Activated CD4-positive, alpha-beta T cell treated with anti-CD3 and anti-CD28 coated beads, Interleukin-2, amount 50 U/mL, for 4 hours (primary cell): ENCODE results near the gene FBLN1.
A peak's percentile ranks its signal among the peaks of the same experiment; 100 is the strongest.
"Not testable (repeated sequence)": the region's sequence is repeated elsewhere in the genome, so short reads cannot be mapped to it uniquely, and the experiment has no call there.

Experiments
- DNase-seq, 2 experiments: peaks; one replicate each; pipeline ENCODE4 v3.0.0-alpha.2; 2020

FBLN1 gene

DNA sequence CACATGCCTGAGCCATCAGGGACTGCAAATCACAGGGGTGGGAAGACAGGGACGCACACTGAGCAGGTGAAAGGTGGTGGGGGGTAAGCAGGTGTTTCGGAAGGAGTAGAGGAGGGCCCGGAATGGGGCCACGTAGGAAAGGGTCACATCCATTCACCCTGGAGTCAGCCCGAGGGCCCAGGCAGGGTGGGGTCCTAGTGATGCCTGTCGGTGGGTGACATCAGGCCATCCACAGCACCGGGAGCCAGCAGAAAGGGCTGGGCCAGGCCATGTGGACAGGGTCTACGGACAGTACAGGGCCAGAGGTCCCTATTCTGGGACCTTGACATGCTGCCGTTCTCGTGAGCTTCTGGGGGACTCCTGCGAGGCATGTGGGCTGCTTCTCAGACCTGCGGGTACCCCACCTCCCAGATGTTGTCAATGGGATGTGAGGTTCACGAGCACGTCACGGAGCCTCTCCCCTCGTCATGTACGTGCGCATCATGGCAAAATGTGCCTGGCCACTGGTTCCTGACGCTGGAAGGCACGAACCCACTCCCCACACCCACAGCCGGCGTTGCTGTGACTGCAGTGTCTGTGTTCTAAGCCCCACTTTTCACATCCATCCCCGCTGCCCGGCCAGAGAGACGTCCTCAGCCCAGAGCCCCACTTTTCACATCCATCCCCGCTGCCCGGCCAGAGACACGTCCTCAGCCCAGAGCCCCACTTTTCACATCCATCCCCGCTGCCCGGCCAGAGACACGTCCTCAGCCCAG is 84.1 kb downstream of the FBLN1 start:
- DNase-seq: no peak

DNA sequence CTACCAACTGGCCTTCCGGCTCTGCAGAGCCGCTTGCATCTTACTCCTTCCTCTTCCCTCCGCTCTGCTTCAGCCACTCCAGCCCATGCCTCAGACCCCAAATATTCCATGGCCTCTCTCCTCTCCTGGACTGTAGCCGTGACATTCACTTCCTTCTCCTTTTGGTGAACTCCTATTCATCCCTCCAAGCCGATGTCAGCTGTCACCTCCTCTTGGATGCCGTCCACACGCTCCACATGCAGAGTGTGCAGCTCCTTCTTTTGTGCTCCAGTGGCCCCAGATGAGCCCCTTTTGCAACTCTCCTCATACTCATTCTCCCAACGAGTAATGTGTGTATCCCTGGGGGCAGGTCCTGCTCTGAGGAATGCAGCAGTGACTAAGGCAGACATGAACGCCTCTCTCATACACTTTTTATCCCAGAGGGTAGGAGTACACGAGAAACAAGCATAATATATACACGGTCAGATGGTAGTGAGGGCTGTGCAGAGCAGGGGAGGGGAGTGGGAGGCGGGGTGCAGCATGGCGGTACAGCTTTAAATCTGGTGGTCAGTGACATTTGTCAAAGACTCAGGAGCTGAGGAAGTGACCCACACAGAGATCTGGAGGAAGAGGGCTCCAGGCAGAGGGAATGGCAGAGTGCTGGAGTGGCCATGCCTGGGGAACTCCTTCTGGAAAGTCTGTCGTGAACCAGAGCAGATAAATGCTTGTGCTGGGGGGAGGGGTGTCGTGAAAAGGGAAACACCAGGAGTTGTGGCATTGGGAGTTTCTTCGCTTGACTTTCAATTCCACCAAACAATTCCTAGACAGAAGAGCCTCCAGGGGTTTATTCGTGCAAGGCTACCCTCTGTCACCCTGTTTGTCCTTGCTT is 85.2 kb downstream of the FBLN1 start:
- DNase-seq: no peak

DNA sequence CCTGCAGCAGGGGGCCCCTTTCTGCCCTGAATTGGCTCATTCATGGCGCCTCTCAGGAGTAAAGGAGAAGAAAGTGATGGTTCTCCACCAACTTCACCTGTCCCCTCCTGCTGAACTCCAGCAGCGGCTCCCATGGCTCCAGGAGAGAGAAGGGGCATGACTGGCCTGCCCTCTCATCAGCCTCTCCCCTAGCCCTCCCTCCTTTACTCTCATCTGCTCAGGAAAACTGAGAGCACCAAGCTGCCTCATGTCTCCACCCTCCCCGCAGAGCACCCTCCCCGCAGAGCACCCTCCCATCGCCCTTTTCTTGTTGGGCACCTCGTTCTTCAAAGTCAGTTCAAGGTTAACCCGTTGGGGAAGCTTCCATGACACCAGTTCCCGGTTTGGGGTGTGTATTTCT is 86.9 kb downstream of the FBLN1 start:
- DNase-seq: no peak

DNA sequence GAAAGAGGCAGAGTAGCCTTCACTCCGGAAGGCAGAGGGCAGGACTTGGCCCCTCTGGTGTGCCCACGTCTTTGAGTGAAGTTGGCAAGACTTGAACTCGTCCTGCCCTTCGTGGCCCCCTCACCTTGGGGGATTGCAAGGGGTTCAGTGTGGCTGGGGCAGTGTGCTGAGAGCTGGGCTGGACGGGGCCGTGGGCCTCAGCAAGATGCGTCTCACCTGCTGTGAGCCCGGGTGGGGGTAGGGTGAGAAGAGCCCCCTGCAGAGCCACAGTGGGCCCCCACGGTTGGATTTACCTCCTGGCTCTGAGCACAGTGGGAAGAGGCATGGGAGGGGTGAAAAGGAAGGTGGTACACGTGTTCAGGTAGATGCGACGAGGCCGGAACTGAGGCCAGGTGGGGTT is 87.6 kb downstream of the FBLN1 start:
- DNase-seq: no peak

DNA sequence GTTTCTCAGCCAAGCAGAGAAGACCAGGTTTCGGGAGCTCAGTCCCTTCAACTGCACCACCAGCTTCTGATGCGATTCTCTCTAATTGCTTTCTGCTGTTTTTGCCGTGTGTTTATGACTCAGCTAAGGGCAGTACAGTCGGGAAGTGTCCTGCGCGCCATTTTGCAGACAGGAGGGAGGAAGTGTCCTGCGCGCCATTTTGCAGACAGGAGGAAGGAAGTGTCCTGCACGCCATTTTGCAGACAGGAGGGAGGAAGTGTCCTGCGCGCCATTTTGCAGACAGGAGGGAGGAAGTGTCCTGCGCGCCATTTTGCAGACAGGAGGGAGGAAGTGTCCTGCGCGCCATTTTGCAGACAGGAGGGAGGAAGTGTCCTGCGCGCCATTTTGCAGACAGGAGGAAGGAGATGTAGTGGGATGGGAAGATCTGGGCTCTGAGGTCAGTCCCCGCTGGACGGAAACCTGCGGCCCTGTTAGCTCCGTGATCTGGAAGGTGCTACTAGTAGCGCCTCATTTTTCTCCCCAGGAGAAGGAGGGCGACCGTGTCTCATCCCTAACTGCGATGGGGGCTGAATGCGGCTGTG is 89.0 kb downstream of the FBLN1 start:
- not testable (repeated sequence) for DNase-seq

DNA sequence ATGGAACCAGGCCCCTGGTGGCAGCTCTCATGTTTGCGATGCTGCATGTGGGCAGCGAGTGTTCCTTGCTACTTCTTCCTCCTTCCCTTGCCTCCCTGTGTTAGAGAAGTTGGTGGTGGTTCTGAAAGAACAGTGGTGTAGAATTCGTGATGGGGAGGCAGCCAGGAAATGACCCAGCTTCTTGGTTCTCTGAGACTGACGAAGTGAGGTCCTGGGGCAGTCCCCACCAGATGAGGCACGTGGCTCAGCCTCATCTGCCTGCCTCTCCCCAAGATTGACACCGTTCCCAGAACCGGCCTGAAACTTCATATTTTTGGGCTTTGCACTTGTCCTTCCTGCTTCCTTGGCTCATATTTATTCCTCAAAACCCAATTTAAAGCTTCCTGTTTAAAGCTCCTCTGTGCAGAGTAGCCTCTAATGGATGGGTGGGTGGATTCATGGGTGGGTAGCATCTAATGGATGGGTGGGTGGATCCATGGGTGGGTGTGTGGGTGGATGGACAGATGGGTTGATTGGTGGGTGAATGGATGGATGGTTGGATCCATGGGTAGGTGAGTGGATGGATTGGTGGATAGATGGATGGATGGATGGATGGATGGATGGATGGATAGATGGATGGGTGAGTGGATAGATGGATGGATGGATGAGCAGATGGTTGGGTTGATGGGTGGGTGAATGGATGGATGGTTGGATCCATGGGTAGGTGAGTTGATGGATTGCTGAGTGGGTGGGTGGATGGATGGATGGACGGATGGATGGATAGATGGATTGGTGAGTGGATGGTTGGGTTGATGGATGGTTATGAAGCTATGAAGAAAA is 91.6 kb downstream of the FBLN1 start:
- no peak for DNase-seq

DNA sequence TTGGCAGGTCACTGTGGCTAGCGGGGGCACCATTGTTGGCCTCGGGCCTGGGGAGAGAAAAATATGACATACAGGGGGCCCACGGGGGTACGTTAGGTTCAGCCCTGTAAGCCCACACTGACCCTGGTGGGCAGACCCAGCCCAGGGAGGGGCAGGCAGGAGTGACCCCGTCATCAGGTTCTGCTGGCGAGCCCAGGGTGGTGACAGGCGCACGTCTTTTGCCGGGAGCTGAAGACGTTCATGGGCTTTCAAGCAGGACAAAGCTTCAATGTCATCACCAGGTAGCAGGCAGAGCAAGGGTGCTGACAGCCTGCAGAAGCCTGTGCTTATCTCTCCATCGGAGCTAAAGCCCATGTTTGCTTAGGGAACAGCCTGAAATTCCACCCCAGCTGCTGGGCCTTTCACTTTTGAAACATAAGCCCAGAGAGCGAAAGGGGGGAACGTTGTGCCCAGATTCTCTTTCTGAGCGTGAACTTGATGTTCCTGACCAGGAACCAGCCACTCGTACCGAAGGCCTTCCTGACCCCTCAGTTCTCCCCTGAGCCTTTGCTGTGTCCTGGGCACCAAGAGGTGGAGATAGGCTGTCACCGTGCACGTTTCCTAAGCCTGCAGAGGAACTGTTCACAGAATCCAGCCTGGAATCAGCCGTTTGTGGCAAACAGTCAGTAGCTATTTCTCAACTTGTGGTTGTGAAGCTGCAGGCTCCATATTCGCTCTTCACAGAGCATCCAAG is 94.9 kb downstream of the FBLN1 start:
- no peak for DNase-seq

DNA sequence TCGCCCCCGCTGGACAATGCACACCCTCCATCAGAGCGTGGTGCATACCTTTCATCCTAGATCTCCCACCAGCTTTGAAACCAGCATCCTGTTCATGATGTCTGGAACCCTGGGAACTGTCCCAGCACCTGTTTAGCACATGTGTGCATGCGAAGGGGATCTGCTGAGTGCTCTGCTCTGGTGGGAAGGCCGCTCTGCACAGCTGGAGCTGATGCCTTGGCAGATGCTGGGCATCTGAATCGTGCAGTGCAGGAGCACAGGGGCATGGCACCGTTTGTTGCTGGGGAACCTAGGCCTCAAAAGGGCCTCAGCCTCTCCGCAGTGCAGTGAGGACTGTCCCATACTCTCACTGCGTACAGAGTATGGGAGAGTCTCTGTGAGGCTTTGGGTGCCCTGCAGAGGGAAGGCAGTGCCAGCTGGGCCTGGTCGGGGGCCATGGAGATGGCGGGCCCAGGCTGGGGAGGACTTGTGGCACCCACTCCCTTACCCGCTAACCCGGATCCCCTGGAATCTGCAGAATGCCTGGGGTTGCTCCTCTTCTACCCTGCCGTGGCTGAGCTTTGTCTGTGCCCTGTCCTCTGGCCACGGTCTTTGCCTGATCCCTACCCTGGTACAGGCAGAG is 96.0 kb downstream of the FBLN1 start:
- no peak for DNase-seq

DNA sequence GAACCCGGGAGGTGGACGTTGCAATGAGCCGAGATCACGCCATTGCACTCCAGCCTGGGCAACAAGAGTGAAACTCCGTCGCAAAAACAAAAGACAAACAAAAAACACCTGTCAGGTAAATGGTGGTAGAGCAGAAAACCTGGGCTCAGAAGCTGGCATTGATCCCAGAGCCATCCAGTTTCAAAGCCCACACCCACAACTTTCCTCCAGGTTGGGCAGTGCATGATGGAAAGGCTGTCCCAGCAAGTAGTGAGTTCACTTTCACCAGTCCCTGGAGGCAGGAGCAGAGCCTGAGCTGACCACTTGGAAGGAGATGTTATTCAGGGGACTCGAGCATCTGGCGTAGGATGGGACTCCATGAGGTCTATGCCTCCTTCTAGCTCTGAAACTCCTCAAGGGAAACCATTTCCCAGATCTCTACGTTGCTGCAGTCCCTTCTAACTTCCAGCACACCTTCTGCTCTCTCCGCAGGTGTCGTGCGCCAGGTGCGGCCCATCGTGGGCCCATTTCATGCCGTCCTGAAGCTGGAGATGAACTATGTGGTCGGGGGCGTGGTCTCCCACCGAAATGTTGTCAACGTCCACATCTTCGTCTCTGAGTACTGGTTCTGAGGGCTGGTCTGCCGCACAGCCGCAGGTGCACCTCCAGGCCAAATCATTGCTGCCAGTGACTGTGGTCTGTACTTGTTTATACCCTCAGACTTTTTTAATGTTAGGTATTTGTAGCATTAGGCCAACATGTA is 97.3 kb downstream of the FBLN1 start:
- no peak for DNase-seq

DNA sequence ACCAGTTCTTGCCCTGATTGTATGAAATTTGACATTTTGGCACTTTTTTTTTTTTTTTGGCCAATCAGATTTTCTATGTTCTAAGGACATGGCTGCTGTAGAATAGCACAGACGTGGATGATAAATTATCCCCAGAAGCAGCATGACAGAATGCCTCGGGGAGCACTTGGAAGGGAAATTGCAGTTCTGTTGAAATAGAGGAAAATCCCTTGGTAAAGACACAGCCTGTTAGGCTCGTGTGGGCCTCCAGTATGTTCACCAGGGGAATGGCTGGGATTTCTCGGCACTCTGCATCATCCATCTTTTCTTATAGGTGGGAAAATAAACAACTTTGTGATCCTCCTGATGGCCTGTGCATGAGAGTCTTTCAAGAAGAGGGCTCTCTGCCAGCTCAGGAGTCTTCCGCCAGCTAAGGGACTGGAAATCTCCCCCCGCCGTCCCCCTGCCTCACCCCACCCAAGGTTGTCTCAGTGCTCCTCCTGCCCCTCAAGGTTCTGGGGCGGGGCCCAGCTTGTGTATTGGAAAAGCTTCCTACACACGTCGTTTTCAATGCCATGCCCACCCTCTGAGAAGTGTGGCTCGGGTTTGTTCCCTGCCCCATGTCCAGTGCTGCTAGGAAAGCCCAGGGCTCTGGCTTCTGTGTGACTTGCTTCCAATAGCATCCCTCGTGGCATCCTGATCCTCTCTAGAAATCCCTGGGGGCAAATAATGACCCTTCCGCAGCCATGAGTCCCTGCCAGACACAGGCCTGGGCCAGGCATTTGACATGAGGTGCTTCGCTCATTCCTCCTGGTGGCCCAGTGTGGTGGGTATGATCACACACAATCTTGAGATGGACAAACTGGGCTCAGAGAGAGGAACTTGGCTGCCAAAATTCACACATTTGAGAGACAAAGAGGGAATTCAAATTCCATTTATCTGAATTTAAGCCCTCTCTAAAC is 98.4 kb downstream of the FBLN1 start:
- no peak for DNase-seq

DNA sequence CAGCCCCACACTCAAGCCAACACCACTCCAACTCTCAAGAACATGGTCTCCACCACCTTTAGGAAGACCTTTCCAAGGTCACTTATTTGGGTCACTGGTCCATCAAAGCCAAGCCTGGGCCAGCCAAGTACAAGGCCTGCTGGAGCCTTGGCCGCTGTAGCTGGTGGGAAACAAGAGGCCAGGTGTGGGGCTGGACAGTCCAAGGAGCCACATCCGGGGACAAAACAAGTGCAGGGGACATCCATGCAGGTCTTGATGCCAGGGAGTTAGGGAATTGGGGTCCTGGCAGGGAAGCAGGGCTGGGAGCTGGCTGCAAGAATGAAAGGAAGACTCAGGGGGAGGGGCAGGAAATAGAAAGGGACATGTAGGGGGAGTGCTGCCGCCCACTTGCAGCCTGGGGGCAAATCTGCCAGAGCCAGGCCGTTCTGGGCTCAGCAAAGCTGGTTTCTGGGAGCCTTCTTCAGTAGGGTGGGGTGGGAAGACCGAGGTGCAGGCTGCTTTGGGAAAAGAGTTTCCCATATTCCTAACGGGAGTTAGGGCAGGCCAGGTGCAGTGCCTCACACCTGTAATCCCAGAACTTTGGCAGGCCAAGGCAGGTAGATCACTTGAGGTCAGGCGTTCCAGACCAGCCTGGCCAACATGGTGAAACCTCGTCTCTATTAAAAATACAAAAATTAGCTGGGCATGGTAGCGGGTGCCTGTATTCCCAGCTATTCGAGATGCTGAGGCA is 99.5 kb downstream of the FBLN1 start:
- no peak for DNase-seq

DNA sequence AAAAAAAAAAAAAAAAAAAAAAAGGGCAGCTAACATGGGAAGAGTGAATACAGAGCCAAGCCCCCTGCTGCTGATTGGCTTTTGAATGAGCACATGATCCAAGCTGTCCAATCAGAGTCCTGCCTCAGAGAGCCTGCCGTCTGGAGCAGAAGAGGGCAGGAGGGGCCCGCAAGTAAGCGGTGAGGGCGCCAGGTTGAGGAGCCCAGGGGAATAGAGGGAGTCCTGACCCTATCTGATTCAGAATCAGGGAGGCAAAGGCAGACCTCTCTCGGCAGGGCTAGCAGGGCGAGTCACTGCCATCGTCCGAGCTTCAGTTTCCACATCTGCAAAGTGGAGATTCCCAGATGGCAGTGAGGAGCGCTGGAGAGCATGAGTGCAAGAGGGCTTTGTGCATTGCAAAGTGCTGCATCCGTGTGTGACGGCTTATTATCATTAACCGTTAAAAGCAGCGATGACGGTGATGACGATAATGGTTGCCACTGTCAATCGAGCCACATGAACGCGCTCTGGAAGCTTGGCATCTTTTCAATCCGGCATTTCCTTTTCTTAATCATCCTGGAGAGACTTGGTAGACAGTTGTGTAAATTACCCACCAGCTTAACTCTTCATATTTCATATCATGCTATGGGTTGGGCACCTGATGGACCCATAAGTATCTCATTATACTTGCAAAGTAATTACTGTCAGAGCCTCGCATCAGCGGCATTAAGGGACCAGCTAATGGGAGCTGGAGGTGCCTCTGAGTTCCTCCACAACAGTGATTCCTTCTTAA is 100.3 kb downstream of the FBLN1 start:
- no peak for DNase-seq

DNA sequence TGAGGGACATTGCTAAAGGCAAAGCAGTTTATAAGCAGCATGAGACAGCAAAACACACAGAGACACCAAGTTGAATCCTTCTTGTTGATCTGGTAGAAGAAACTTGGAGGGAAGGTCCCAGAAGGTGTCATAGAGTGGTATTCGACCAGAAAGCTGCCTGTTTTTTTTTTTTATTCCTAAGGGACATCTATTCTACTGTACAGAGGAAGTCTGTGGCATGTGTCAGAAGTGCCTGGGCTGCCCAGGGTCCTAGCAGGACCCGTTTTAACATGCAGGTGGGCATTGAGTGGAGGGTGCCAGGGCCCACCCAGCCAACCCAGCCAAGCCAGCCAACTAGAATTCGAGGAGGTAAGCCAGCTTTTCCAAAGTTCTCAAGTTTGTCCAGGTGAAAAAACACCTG is 100.9 kb downstream of the FBLN1 start:
- no peak for DNase-seq

DNA sequence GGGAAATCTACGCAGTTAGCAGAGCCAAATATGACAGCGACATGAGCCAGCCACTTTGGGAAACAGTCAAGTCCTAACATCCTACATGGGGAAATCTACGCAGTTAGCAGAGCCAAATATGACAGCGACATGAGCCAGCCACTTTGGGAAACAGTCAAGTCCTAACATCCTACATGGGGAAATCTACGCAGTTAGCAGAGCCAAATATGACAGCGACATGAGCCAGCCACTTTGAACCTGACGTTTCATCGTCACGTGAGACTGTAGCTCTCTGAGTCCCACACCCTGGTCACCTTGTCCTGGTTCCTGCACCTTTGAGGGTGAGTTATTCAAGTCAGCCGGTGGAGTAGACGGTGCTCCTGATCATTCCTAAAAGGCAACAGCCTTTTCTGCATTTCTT is 105.4 kb downstream of the FBLN1 start:
- not testable (repeated sequence) for DNase-seq

DNA sequence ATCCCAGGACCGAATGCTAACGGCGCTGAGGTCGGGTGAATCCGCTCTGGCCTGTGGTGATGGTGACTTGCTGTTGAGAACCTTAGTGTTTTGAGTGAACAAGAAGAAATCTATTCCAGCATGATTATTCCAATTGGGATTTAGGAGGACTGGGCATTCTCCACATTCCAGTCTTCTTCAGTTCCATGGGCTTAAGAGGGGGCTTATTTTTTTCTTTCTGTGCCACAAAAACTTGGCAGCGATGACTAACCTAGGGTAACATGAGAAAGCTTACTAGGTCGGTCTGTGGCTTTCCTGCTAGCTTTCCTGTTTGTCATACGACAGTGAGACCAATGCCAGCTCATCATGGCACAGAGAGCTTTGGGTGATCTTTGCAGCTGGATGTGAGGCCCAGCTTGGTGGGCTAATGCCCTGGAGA is 106.1 kb downstream of the FBLN1 start:
- DNase-seq: no peak

DNA sequence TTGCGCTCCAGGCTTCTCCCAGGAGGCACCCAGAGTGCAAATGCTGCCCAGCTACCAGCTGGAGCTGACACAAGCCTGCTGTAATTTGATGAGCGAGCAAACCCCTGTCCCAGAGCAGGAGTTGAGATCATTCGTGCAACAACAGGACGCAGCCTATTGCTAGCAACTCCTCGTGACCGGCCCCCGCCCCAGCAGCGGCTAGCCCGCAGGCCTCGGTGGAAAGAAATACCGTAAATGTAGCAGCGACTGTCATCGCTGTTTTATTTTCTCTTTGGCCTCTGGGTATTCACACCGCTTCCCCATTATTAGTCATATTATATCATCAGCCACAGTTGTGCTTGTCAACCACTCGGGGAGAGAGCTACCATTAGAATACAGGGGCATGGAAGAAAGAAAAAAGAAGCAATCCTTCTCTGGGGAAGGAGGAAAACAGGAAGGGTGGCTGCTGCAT is 109.8 kb downstream of the FBLN1 start:
- DNase-seq: peak in 1 of 2 experiments; percentile 8

DNA sequence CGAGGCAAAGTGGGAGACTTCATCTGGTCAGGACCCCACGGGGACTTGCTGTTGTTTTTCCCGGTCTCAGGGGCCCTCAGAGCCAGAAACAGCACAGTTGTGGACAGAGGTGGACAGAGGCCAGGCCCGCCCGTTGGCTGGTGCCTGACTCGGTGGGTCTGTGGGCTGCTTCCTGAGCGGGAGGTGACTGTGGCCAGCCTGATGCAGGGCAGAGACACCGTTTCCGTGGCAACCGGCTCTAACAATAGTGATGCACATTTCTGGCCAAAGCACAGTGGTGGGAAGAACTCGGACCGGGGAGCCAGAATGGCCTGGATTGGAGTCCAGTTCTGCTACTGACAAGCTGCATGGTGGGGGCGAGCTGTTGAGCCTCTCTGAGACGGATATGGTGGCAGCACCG is 110.3 kb downstream of the FBLN1 start:
- no peak for DNase-seq

DNA sequence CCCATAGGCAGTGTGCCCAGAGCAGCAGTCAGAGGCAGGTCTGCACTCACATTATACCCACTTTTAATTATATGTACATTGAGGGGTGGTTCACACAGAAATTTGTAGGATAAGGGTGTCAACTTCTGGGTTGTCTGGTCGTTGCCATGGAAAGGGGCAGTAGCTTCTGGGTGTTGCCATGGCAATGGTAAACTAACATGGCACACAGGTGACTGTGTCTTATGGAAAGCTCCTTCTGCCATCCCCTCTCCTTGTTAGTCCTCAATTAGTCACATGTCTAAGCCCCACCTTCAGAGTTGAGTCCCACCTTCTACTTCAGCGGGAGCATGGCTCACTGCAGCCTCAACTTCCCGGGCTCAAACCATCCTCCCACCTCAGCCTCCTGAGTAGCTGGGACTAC is 112.7 kb downstream of the FBLN1 start:
- DNase-seq: no peak
